Daoy (cell line): ENCODE results near the gene IGDCC3. TPM values are rescaled to one million over a fixed set of nuclear protein-coding genes. Genes with fewer than 3 reads are reported as not detected.
"Not testable (repeated sequence)": the region's sequence is repeated elsewhere in the genome, so short reads cannot be mapped to it uniquely, and the experiment has no call there.

Experiments
- DNase-seq: peaks from one replicate; pipeline ENCODE4 v3.0.0-alpha.2; 2015; ENCODE audit warnings: low read depth
- total RNA-seq: library from RNA; depleted of rRNA; stranded (reverse); fragments of >200 nt; shearing (Covaris generic); gene quantifications from 2 replicates; pipeline ENCODE4 v1.2.3, GENCODE V29; 2014

Gene IGDCC3
- total RNA-seq, 1 experiment from 2014 or later, result not detected

GRCh38 chr15:65371976-65372786 is 5.6 kb downstream of the IGDCC3 start:
- no peak for DNase-seq

GRCh38 chr15:65370885-65371284 is 6.9 kb downstream of the IGDCC3 start:
- no peak for DNase-seq

- no peak for DNase-seq
Observed at GRCh38 chr15:65369651-65370050, 8.2 kb downstream of the IGDCC3 start.

GRCh38 chr15:65369212-65369547 is 8.6 kb downstream of the IGDCC3 start:
- no peak for DNase-seq

- DNase-seq, result no peak
Observed at GRCh38 chr15:65368302-65369211, 9.2 kb downstream of the IGDCC3 start.

- DNase-seq, result no peak
Observed at GRCh38 chr15:65366122-65366892, 11.5 kb downstream of the IGDCC3 start.

GRCh38 chr15:65365229-65365628 is 12.6 kb downstream of the IGDCC3 start:
- no peak for DNase-seq

- DNase-seq, result no peak
Observed at GRCh38 chr15:65363766-65364165, 14.0 kb downstream of the IGDCC3 start.

- DNase-seq, result no peak
Observed at GRCh38 chr15:65363306-65363705, 14.5 kb downstream of the IGDCC3 start.

GRCh38 chr15:65362491-65362890 is 15.3 kb downstream of the IGDCC3 start:
- DNase-seq, result no peak

- DNase-seq, result no peak
Observed at GRCh38 chr15:65361708-65362459, 15.9 kb downstream of the IGDCC3 start.

- DNase-seq, result no peak
Observed at GRCh38 chr15:65360506-65360905, 17.3 kb downstream of the IGDCC3 start.

GRCh38 chr15:65355988-65356353 is 21.8 kb downstream of the IGDCC3 start:
- no peak for DNase-seq

- no peak for DNase-seq
Observed at GRCh38 chr15:65355173-65355987, 22.4 kb downstream of the IGDCC3 start.

- no peak for DNase-seq
Observed at GRCh38 chr15:65354835-65355172, 23.0 kb downstream of the IGDCC3 start.

- not testable (repeated sequence) for DNase-seq
Observed at GRCh38 chr15:65351972-65352371, 25.8 kb downstream of the IGDCC3 start.

GRCh38 chr15:65349338-65349737 is 28.5 kb downstream of the IGDCC3 start:
- DNase-seq, result no peak

- not testable (repeated sequence) for DNase-seq
Observed at GRCh38 chr15:65347756-65348155, 30.0 kb downstream of the IGDCC3 start.

GRCh38 chr15:65346856-65347598 is 30.8 kb downstream of the IGDCC3 start:
- DNase-seq, result no peak

GRCh38 chr15:65344914-65345275 is 32.9 kb downstream of the IGDCC3 start:
- DNase-seq, result no peak
